H9 (cell line): Measurements from ENCODE around the gene LRSAM1. TPM values are rescaled to one million over a fixed set of nuclear protein-coding genes. Genes with fewer than 3 reads are reported as not detected.

Experiments used
- DNase-seq: peaks from one replicate; pipeline ENCODE4 v3.0.0-alpha.2; 2017
- H2AFZ ChIP-seq: one replicate; pipeline ENCODE4 v1.6.1; 2013; ENCODE audit warnings: mild to moderate bottlenecking, low read length, control low read depth, moderate library complexity
- H2AK5ac ChIP-seq: 2 replicates; pipeline ENCODE4 v1.6.1; 2013; ENCODE audit warnings: low read length, control low read depth, mixed read lengths; ENCODE audit not compliant: insufficient read length
- H2BK120ac ChIP-seq: one replicate; pipeline ENCODE4 v1.6.1; 2013; ENCODE audit warnings: low read depth, mild to moderate bottlenecking, low read length, control low read depth, inconsistent platforms; ENCODE audit not compliant: poor library complexity, severe bottlenecking
- H2BK12ac ChIP-seq: 2 replicates; pipeline ENCODE4 v1.6.1; 2013; ENCODE audit warnings: low read length, control low read depth, mixed read lengths, low read depth; ENCODE audit not compliant: insufficient read length
- H2BK15ac ChIP-seq: 2 replicates; pipeline ENCODE4 v1.6.1; 2013; ENCODE audit warnings: low read depth, low read length, control low read depth
- H2BK20ac ChIP-seq: one replicate; pipeline ENCODE4 v1.6.1; 2013; ENCODE audit warnings: low read depth, mild to moderate bottlenecking, low read length, control low read depth, inconsistent platforms; ENCODE audit not compliant: poor library complexity, severe bottlenecking
- H2BK5ac ChIP-seq: 2 replicates; pipeline ENCODE4 v1.6.1; 2013; ENCODE audit warnings: low read length, control low read depth, mixed read lengths; ENCODE audit not compliant: insufficient read length
- H3K14ac ChIP-seq: 2 replicates; pipeline ENCODE4 v1.6.1; 2013; ENCODE audit warnings: low read length, control low read depth; ENCODE audit not compliant: insufficient read depth
- H3K18ac ChIP-seq: 2 replicates; pipeline ENCODE4 v1.6.1; 2013; ENCODE audit warnings: low read depth, mild to moderate bottlenecking, mixed read lengths, low read length, control low read depth; ENCODE audit not compliant: insufficient read length
- H3K23ac ChIP-seq: 2 replicates; pipeline ENCODE4 v1.6.1; 2013; ENCODE audit warnings: low read length, control low read depth, mixed read lengths, low read depth; ENCODE audit not compliant: insufficient read length
- H3K23me2 ChIP-seq: 2 replicates; pipeline ENCODE4 v1.6.1; 2013; ENCODE audit warnings: low read depth, mild to moderate bottlenecking, mixed read lengths, low read length, control low read depth; ENCODE audit not compliant: insufficient read length, poor library complexity, severe bottlenecking
- H3K27ac ChIP-seq: 2 replicates; pipeline ENCODE4 v1.5.1; 2013; ENCODE audit warnings: low read length, control low read depth, mixed read lengths, low read depth; ENCODE audit not compliant: insufficient read length
- H3K27me3 ChIP-seq: 2 replicates; pipeline ENCODE4 v1.6.1; 2013; ENCODE audit warnings: low read length, control low read depth, inconsistent platforms; ENCODE audit not compliant: insufficient read depth
- H3K4ac ChIP-seq: 2 replicates; pipeline ENCODE4 v1.6.1; 2013; ENCODE audit warnings: low read depth, mild to moderate bottlenecking, control low read depth, inconsistent platforms, low read length, moderate library complexity
- H3K4me1 ChIP-seq: 2 replicates; pipeline ENCODE4 v1.6.1; 2013; ENCODE audit warnings: low read length, control low read depth, inconsistent platforms; ENCODE audit not compliant: insufficient read depth
- H3K4me2 ChIP-seq: 2 replicates; pipeline ENCODE4 v1.6.1; 2013; ENCODE audit warnings: low read length, control low read depth, mixed read lengths; ENCODE audit not compliant: insufficient read length, insufficient read depth
- H3K56ac ChIP-seq: 2 replicates; pipeline ENCODE4 v1.6.1; 2013; ENCODE audit warnings: low read depth, mild to moderate bottlenecking, mixed read lengths, low read length, control low read depth; ENCODE audit not compliant: insufficient read length
- H3K79me1 ChIP-seq: 2 replicates; pipeline ENCODE4 v1.6.1; 2013; ENCODE audit warnings: low read depth, mild to moderate bottlenecking, moderate library complexity, low read length, control low read depth, inconsistent platforms; ENCODE audit not compliant: insufficient read depth, poor library complexity, severe bottlenecking
- H3K79me2 ChIP-seq: 2 replicates; pipeline ENCODE4 v1.6.1; 2013; ENCODE audit warnings: low read length, control low read depth, inconsistent platforms; ENCODE audit not compliant: insufficient read depth
- H3K9ac ChIP-seq: 2 replicates; pipeline ENCODE4 v1.6.1; 2013; ENCODE audit warnings: low read length, control low read depth, mixed read lengths; ENCODE audit not compliant: insufficient read length; ENCODE audit errors: extremely low read depth
- H3K9me3 ChIP-seq: one replicate; pipeline ENCODE4 v1.6.1; 2013; ENCODE audit warnings: low read depth, low read length, inconsistent platforms; ENCODE audit not compliant: control insufficient read depth
- H3T11ph ChIP-seq: one replicate; pipeline ENCODE4 v1.6.1; 2013; ENCODE audit warnings: mild to moderate bottlenecking, low read length, control low read depth, inconsistent platforms
- H4K20me1 ChIP-seq: one replicate; pipeline ENCODE4 v1.6.1; 2013; ENCODE audit not compliant: control insufficient read depth, insufficient read length, insufficient read depth
- H4K5ac ChIP-seq: 2 replicates; pipeline ENCODE4 v1.6.1; 2013; ENCODE audit warnings: low read depth, mild to moderate bottlenecking, mixed read lengths, low read length, control low read depth; ENCODE audit not compliant: insufficient read length
- H4K8ac ChIP-seq: replicated peaks from 2 replicates; pipeline ENCODE4 v1.6.1; 2013; ENCODE audit warnings: low read length, control low read depth, mixed read lengths, low read depth; ENCODE audit not compliant: insufficient read length
- H4K91ac ChIP-seq: 2 replicates; pipeline ENCODE4 v1.6.1; 2013; ENCODE audit warnings: low read depth, mild to moderate bottlenecking, moderate library complexity, mixed read lengths, low read length, control low read depth; ENCODE audit not compliant: insufficient read length
- H3K27ac Mint-ChIP-seq, 3 experiments: 2 replicates in 2 of 3; 3 replicates in 1 of 3; pipeline ENCODE4 v1.8.0; 2020 to 2021; ENCODE audit warnings: mixed read lengths in 3 of 3, mild to moderate bottlenecking in 1 of 3, moderate library complexity in 1 of 3
- H3K27me3 Mint-ChIP-seq: 2 replicates; pipeline ENCODE4 v1.8.0; 2021; ENCODE audit warnings: low read depth, mild to moderate bottlenecking, moderate library complexity, mixed read lengths
- H3K36me3 Mint-ChIP-seq, 3 experiments: 2 replicates in 2 of 3; 3 replicates in 1 of 3; pipeline ENCODE4 v1.8.0; 2020 to 2021; ENCODE audit warnings: low read depth in 3 of 3, mixed read lengths in 3 of 3; ENCODE audit not compliant: insufficient read depth in 1 of 3
- H3K4me1 Mint-ChIP-seq, 2 experiments: 2 replicates each; pipeline ENCODE4 v1.8.0; 2020; ENCODE audit warnings: mixed read lengths in 2 of 2
- H3K4me3 Mint-ChIP-seq, 2 experiments: 2 replicates in 1 of 2; 3 replicates in 1 of 2; pipeline ENCODE4 v1.8.0; 2020 to 2021; ENCODE audit warnings: mild to moderate bottlenecking in 2 of 2, mixed read lengths in 2 of 2, moderate library complexity in 1 of 2
- H3K9me3 Mint-ChIP-seq, 2 experiments: 2 replicates in 1 of 2; 3 replicates in 1 of 2; pipeline ENCODE4 v1.8.0; 2020; ENCODE audit warnings: mild to moderate bottlenecking in 2 of 2, mixed read lengths in 2 of 2, moderate library complexity in 1 of 2
- WGBS: extraction: QIAGEN DNeasy Blood & Tissue Kit; methylation state at CpG from one replicate; pipeline ENCODE4 v1.1.7; 2013; ENCODE audit warnings: missing lambda C conversion rate, low lambda C conversion rate, mixed read lengths; ENCODE audit not compliant: insufficient read length; ENCODE audit errors: extremely low coverage; 5-methylcytosine and 5-hydroxymethylcytosine counted together
- total RNA-seq: library from RNA; stranded (reverse); gene quantifications from 2 replicates; pipeline ENCODE4 v1.2.1, GENCODE V29; 2021
- TF ChIP-seq, protein P1 (sequence below): fragments of 200-600 bp; sonication (generic); conservative IDR thresholded peaks from 3 replicates; pipeline ENCODE4 v1.8.0; 2021; ENCODE audit warnings: antibody characterized with exemption, mild to moderate bottlenecking

Gene LRSAM1
- total RNA-seq, 1 experiment from 2014 or later = 16.2 TPM

DNA sequence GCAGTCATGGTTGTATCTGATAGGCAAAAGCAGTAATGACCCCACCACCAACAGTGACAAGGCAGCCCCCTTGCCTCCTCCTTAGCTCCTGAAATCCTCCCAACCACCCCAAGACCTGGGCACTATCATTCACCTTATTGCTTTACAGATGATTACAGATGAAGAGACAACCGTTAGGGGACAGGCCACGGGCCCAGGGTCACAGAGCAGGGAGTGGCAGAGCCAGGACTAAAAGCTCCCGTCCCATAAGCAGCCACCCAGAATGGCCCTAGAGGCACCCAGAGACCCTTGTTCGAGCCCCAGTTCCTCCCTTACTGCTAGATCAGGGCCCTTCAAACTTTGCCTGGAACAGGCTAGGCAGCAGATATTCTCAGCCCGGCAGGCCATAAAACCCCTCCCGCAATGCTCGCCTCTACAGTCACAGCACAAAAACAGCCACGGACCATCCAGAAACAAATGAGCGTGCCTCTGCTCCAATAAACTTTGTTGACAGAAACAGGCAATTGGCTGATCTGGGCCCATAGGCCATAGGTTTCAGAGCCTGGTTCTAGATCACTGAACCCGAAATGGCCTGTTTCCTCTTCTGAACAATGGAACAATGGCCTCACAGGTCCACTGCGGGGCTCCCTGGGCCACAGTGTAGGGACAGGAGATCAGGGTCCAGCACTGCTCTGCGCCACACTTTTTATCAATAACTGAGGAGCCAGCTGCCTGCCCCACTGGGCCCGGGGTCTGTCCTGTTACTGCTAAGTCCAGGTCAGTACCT, 67.0 kb downstream of the LRSAM1 start:
- H3K4me3 Mint-ChIP-seq = no peak overlapping the region
- no peak overlapping the region for H2AFZ ChIP-seq
- H3K27ac ChIP-seq = no peak overlapping the region
- no peak overlapping the region for H2BK12ac ChIP-seq
- H3K79me1 ChIP-seq = no peaks in the 10 kb centered on the region
- H4K91ac ChIP-seq = no peak overlapping the region
- H4K5ac ChIP-seq = no peak overlapping the region
- H3K4ac ChIP-seq = no peak overlapping the region
- H3K23ac ChIP-seq = no peak overlapping the region
- H3K14ac ChIP-seq = no peak overlapping the region
- H3T11ph ChIP-seq = no peak overlapping the region
- H3K4me2 ChIP-seq = no peak overlapping the region
- no peaks in the 10 kb centered on the region for H4K20me1 ChIP-seq
- H2BK20ac ChIP-seq = no peak overlapping the region
- H3K79me2 ChIP-seq = no peaks in the 10 kb centered on the region
- no peak overlapping the region for H3K18ac ChIP-seq
- no peak overlapping the region for H2AK5ac ChIP-seq
- H3K9me3 Mint-ChIP-seq = peaks cover 7 to 8% of the 10 kb centered on the region in 2 experiments
- no peaks in the 10 kb centered on the region for H3K27me3 Mint-ChIP-seq
- H3K36me3 Mint-ChIP-seq = peaks cover 25 to 55% (median 29%) of the 10 kb centered on the region in 3 experiments
- no peak overlapping the region for H2BK15ac ChIP-seq
- no peaks in the 10 kb centered on the region for H3K27me3 ChIP-seq
- H3K9ac ChIP-seq = no peak overlapping the region
- no CpG with 5 or more reads among the region's 13 CpGs for WGBS
- TF ChIP-seq, protein P1, sequence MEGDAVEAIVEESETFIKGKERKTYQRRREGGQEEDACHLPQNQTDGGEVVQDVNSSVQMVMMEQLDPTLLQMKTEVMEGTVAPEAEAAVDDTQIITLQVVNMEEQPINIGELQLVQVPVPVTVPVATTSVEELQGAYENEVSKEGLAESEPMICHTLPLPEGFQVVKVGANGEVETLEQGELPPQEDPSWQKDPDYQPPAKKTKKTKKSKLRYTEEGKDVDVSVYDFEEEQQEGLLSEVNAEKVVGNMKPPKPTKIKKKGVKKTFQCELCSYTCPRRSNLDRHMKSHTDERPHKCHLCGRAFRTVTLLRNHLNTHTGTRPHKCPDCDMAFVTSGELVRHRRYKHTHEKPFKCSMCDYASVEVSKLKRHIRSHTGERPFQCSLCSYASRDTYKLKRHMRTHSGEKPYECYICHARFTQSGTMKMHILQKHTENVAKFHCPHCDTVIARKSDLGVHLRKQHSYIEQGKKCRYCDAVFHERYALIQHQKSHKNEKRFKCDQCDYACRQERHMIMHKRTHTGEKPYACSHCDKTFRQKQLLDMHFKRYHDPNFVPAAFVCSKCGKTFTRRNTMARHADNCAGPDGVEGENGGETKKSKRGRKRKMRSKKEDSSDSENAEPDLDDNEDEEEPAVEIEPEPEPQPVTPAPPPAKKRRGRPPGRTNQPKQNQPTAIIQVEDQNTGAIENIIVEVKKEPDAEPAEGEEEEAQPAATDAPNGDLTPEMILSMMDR = no peak
- peak overlapping the region; percentile 16 to 83 (median 44); a peak in 4 of 7 replicates for H3K27ac Mint-ChIP-seq
- peaks cover 7% of the 10 kb centered on the region for H3K9me3 ChIP-seq
- no peak overlapping the region for H2BK120ac ChIP-seq
- peaks cover 4 to 6% of the 10 kb centered on the region in 2 experiments for H3K4me1 Mint-ChIP-seq
- no peak overlapping the region for H2BK5ac ChIP-seq
- no peak overlapping the region for H4K8ac ChIP-seq
- H3K4me1 ChIP-seq = peaks cover 2% of the 10 kb centered on the region; the same call in 1 of the 2 replicates
- no peaks in the 10 kb centered on the region for H3K23me2 ChIP-seq
- DNase-seq = no peak
- H3K56ac ChIP-seq = no peak overlapping the region
